ENCODE results near the gene FRG2C. TPM values are rescaled to one million over a fixed set of nuclear protein-coding genes. Genes with fewer than 3 reads are reported as not detected.
"Not testable (repeated sequence)": the region's sequence is repeated elsewhere in the genome, so short reads cannot be mapped to it uniquely, and the experiment has no call there.

The FRG2C gene
- total and polyA plus RNA-seq, 10 donors = not detected

DNA sequence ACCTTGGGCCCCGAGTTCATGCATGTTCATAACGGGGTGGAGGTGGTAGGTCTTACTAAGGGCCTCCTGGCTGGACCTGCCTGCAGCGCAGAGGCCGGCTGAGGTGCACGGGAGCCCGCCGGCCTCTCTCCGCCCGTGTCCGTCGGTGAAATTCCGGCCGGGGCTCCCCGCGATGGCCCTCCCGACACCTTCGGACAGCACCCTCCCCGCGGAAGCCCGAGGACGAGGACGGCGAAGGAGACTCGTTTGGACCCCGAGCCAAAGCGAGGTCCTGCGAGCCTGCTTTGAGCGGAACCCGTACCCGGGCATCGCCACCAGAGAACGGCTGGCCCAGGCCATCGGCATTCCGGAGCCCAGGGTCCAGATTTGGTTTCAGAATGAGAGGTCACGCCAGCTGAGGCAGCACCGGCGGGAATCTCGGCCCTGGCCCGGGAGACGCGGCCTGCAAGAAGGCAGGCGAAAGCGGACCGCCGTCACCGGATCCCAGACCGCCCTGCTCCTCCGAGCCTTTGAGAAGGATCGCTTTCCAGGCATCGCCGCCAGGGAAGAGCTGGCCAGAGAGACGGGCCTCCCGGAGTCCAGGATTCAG lies 4.7 kb downstream of the FRG2C start:
- 50 to 56% (median 55%) methylated on average over 53 of the region's 53 CpGs for WGBS, 5 donors
- DNase-seq = peak; percentile 95
- H3K4me1 ChIP-seq = peaks cover 0 to 43% (median 17%) of the 10 kb centered on the region in 6 donors
- intact Hi-C loops (cut with DNase I; ENCODE audit: low total_unique reads); H3K36me3 ChIP-seq; H3K27ac ChIP-seq: not testable (repeated sequence)
- H3K27me3 ChIP-seq (replicated peaks in 1 of 7) = peaks cover 0 to 93% (median 31%) of the 10 kb centered on the region in 7 donors
- H3K4me3 ChIP-seq = peak overlapping the region; percentile 16 to 65 (median 30)
- peaks cover 0 to 30% (median 6%) of the 10 kb centered on the region in 8 donors for H3K9me3 ChIP-seq
- peak in 1 of 3 donors; percentile 16 for TF ChIP-seq POLR2AphosphoS5 (IDR thresholded peaks at IDR 0.05)

DNA sequence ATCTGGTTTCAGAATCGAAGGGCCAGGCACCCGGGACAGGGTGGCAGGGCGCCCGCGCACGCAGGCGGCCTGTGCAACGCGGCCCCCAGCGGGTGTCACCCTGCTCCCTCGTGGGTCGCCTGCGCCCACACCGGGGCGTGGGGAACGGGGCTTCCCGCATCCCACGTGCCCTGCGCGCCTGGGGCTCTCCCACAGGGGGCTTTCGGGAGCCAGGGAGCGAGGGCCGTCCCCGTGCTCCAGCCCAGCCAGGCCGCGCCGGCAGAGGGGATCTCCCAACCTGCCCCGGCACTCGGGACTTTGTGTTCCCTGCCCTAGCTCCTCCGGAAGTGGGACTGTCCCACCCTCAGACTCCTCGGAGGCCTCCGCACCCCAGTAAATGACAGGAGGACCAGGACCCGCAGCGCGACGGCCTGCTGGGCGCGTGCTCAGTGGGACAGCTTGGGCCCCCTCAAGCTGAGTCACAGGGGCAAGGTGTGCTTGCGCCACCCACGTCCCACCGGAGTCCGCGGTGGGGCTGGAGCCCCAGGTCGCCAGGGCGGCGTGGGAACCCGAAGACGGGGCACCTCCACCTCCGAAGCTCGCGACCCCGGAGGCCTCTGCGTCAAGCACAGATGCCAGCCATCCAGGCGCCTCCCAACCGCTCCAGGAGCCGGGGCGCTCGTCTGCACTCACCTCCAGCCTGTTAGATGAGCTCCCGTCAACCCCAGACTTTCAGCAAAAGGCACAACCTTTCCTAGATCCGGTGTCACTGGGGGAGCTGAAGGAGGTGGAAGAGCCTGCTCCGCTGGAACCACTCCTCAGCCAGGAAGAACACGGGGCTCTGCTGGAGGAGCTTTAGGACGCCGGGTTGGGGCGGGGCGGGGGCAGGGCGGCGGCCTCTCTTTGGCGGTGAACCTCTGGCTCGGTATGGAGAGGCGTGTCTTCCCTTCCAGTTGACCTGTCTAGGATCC lies 5.5 kb downstream of the FRG2C start:
- peaks cover 0 to 93% (median 31%) of the 10 kb centered on the region in 7 donors for H3K27me3 ChIP-seq (replicated peaks in 1 of 7)
- peak; percentile 76 for DNase-seq
- peaks cover 0 to 43% (median 17%) of the 10 kb centered on the region in 6 donors for H3K4me1 ChIP-seq
- intact Hi-C loops (cut with DNase I; ENCODE audit: low total_unique reads); H3K36me3 ChIP-seq; H3K27ac ChIP-seq: not testable (repeated sequence)
- peak in 1 of 3 donors; percentile 38 for TF ChIP-seq POLR2AphosphoS5 (IDR thresholded peaks at IDR 0.05)
- H3K9me3 ChIP-seq = peaks cover 0 to 38% (median 10%) of the 10 kb centered on the region in 8 donors
- peak overlapping the region; percentile 16 to 65 (median 30) for H3K4me3 ChIP-seq
- 36 to 42% (median 38%) methylated on average over 60 to 71 of the region's 71 CpGs for WGBS, 5 donors

DNA sequence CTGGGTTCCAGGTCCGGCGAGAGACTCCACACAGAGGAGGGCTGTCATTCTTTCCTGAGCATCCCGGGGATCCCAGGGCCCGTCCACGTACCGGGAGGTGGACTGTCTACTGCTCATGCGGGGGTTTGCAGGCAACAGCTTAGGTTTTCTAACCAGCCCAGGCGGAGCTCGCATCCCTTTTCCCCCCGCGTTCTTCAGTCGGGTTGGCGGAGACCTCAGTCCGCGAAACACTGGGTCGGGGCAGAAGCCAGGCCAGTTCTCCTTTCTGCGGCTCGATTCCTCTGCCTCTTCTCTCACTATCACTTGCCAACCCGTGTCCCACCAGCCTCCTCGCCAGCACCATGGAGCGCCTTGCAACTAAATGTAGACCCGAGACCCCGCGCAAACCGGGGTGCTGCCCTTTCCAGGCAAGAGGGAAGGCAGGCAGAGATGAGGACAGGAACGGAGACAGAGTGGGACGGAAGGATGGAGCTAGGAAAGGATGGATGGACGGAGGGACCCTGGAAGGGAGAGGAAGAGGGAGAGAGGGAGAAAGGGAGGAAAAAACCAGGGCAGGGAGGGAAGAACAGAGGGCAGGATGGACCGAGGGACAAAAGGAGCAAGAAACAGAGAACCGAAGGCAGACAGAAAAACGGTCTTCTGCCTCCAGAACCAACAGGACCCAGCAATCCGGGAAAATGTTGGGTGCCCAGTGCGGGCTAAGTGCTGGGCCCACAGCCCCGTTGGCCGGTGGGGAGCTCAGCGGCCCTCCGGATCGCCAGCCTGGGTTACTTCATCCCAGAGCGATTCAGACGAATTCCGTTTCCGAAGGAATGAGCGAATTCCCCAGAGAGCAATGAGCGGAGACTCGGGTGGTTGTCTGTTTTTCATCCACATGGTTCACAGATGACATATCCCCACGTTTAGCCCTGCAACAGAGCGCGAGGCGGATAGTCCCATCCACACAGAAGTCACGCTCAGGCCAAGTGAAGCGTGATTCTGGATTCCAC lies 6.5 kb downstream of the FRG2C start:
- peak overlapping the region in 4 of 8 donors; percentile 30 to 65 (median 40) for H3K4me3 ChIP-seq
- H3K27me3 ChIP-seq (replicated peaks in 1 of 7) = peaks cover 0 to 83% (median 31%) of the 10 kb centered on the region in 7 donors
- H3K9me3 ChIP-seq = peaks cover 0 to 47% (median 19%) of the 10 kb centered on the region in 8 donors

DNA sequence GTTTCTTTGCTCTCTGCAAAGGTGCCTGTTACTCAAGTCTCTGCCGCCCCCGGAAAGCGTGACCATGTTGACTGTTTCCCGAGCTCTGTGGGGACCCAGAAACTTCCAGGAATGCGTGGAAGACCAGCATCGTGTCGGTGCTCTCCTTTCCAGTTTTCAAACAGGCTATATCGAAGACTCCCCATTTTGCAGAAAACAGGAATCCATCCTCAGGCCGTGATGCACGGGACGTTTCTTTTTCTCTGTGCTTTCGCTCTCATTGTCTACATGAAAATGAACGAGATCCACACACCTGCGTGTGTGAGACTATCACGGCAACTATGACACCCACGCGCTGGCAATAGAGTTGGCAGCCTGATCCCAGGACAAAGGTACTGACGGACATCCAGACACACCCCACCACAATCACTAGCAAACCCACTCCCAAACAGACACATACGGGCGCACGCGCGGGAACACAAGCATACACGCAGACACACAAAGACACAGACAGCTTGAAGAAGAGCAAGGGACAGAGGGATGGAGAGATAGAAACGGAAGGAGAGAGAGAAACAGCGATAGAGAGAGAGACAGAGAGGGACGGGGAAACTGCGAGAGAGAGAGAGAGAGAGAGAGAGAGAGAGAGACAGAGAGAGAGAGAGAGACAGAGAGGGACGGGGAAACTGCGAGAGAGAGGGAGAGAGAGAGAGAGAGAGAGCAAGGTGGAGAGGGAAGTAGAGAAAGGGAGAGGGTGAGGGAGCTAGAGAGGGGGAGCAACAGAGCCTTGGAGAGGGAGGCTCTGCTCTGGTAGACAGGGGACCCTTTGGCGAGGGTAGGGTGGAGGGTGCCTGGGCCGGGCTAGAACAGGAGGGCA lies 7.4 kb downstream of the FRG2C start:
- H3K36me3 ChIP-seq; DNase-seq; intact Hi-C loops (cut with DNase I; ENCODE audit: low total_unique reads): not testable (repeated sequence)
- H3K27me3 ChIP-seq (replicated peaks in 1 of 7) = peaks cover 0 to 76% (median 31%) of the 10 kb centered on the region in 7 donors
- peaks cover 0 to 57% (median 26%) of the 10 kb centered on the region in 8 donors for H3K9me3 ChIP-seq
- H3K4me3 ChIP-seq = peak overlapping the region in 4 of 8 donors; percentile 24 to 65 (median 42)
- H3K27ac ChIP-seq = peak overlapping the region in 3 of 8 donors; percentile 77 to 78 (median 77)
- H3K4me1 ChIP-seq = peaks cover 0 to 43% (median 17%) of the 10 kb centered on the region in 6 donors
- WGBS, 5 donors = 10 to 25% (median 19%) methylated on average over 32 of the region's 32 CpGs

More for the DNA sequence above, 6.5 kb downstream of the FRG2C start:
- intact Hi-C loops (cut with DNase I; ENCODE audit: low total_unique reads); H3K36me3 ChIP-seq; H3K27ac ChIP-seq; DNase-seq: not testable (repeated sequence)
- 9 to 18% (median 14%) methylated on average over 44 to 51 of the region's 51 CpGs for WGBS, 5 donors
- peaks cover 0 to 43% (median 17%) of the 10 kb centered on the region in 6 donors for H3K4me1 ChIP-seq

DNA sequence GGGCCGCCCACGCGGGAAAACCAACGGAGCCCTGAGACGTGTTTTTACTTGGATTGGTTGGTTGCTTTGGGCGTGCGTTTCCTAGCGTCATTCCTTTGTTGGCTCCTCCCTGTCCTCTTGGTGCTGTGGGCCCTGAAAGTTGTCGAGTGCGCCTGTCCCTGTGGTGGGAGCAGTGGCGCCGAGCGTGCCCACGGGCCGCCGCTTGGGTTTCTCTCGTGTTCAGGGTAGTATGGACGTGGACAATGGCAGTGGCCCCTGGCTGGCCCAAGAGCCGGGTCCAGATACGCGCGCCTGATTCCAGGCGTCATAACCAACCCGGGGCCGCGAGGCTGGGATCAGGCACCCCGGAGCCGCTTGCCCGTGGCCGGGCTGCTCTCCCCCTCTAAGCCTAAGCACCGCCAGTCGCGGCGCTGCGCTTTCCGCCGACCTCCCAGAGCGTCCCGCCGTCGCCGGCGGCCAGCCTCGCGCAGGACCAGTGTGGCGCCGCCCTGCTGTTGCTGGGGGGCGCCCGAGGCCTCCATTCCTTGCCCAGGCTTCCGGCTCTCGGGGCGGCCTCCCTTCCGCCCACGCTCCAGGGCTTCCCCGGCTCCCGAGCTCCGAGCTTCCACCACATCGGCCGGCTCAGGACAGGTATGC lies 8.1 kb downstream of the FRG2C start:
- DNase-seq = peak; percentile 70
- H3K4me3 ChIP-seq = peak overlapping the region in 6 of 8 donors; percentile 6 to 65 (median 31)
- H3K27me3 ChIP-seq (replicated peaks in 1 of 7) = peaks cover 0 to 68% (median 31%) of the 10 kb centered on the region in 7 donors
- peak; percentile 14 to 74 (median 70) for TF ChIP-seq POLR2AphosphoS5 (IDR thresholded peaks at IDR 0.05)
- TF ChIP-seq, protein P1, sequence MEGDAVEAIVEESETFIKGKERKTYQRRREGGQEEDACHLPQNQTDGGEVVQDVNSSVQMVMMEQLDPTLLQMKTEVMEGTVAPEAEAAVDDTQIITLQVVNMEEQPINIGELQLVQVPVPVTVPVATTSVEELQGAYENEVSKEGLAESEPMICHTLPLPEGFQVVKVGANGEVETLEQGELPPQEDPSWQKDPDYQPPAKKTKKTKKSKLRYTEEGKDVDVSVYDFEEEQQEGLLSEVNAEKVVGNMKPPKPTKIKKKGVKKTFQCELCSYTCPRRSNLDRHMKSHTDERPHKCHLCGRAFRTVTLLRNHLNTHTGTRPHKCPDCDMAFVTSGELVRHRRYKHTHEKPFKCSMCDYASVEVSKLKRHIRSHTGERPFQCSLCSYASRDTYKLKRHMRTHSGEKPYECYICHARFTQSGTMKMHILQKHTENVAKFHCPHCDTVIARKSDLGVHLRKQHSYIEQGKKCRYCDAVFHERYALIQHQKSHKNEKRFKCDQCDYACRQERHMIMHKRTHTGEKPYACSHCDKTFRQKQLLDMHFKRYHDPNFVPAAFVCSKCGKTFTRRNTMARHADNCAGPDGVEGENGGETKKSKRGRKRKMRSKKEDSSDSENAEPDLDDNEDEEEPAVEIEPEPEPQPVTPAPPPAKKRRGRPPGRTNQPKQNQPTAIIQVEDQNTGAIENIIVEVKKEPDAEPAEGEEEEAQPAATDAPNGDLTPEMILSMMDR (IDR thresholded peaks at IDR 0.05 in 8 of 11, conservative IDR thresholded peaks at IDR 0.05 in 3 of 11) = peak in 2 of 11 experiments; percentile 4 to 25
- 7 to 16% (median 15%) methylated on average over 47 to 59 of the region's 59 CpGs for WGBS, 5 donors
- intact Hi-C loops (cut with DNase I; ENCODE audit: low total_unique reads); H3K36me3 ChIP-seq: not testable (repeated sequence)
- peak overlapping the region in 5 of 8 donors; percentile 66 to 83 (median 77) for H3K27ac ChIP-seq
- H3K4me1 ChIP-seq = peaks cover 0 to 43% (median 17%) of the 10 kb centered on the region in 6 donors
- peaks cover 0 to 60% (median 32%) of the 10 kb centered on the region in 8 donors for H3K9me3 ChIP-seq

DNA sequence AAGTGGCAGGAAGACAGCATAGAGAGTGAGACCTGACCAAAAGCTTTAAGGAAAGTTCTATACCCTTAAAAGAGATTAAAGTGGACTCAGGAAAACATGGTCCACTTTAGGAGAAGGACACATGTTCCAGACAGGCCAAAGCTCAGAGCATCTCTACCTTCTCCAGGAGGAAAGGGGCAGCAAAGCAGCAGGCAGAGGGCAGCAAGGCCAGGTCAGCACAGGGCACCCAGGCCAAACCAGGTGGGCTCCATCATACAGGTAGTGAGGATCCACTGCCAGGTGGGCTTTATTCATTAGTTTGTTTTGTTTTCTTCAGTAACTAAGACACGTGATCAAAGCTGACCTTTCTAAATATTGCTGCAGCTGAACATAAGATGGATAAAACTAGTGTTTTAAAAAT lies 19.8 kb downstream of the FRG2C start:
- H3K36me3 ChIP-seq; intact Hi-C loops (cut with DNase I; ENCODE audit: low total_unique reads); DNase-seq; H3K27me3 ChIP-seq (replicated peaks in 1 of 7); H3K27ac ChIP-seq; H3K4me3 ChIP-seq; H3K4me1 ChIP-seq: not testable (repeated sequence)
- H3K9me3 ChIP-seq = peaks cover 0 to 86% (median 63%) of the 10 kb centered on the region in 8 donors
- WGBS, 5 donors = 17 to 42% (median 25%) methylated on average over 1 of the region's 1 CpG
